ENCODE data around the gene DAGLB. TPM values are rescaled to one million over a fixed set of nuclear protein-coding genes. Genes with fewer than 3 reads are reported as not detected.
"Not testable (repeated sequence)": the region's sequence is repeated elsewhere in the genome, so short reads cannot be mapped to it uniquely, and the experiment has no call there.

Gene DAGLB
- total RNA-seq, 1 experiment from 2014 or later, result 23.4 TPM

DNA sequence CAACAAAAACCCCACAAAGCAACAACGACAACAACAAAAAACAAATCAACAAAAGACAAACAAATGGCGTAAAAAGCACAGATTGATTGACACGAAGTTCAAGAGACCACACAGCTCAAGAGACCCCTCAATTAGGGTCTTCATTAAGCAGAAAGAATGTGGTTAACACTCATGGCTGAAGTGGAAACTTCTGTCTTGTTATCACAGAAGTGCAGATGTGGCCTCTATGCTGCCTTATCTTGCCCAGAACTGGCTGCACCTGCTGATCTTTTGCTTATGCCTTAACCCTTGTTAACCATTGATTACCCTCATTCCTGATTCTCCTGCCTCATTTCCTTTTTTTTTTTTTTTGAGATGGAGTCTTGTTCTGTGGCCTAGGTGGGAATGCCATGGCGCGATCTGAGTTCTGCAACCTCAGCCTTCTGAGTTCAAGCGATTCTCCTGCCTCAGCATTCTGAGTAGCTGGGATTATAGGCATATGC is 3.5 kb upstream of the DAGLB start:
- no peaks in the 10 kb centered on the region for H3K9me3 ChIP-seq (ENCODE audit: low read length)
- H3K36me3 ChIP-seq (ENCODE audit: low read depth, low read length), result no peaks in the 10 kb centered on the region
- ATAC-seq (no peak), DNase-seq (no peak)
- H2AFZ ChIP-seq (ENCODE audit: low read length), result no peak overlapping the region
- H3K9me2 ChIP-seq (replicated peaks; ENCODE audit: low read length), result no peaks in the 10 kb centered on the region
- H3K4me2 ChIP-seq (ENCODE audit: low read length), result no peak overlapping the region
- ChIA-PET CTCF (no interaction called here), POLR2A (ENCODE audit: unreplicated experiment) (interaction anchor here (0.6 kb wide), 1 partner anchor 64 kb away, joined by 3 read pairs; no protein-coding TSS in a partner anchor)
- peaks cover 15% of the 10 kb centered on the region for H3K79me2 ChIP-seq (ENCODE audit: low read length)
- H3K4me1 ChIP-seq (ENCODE audit: insufficient read depth, low read length), result peaks cover 20% of the 10 kb centered on the region
- no peak overlapping the region for H3K9ac ChIP-seq (ENCODE audit: low read length)
- no peaks in the 10 kb centered on the region for H3K27me3 ChIP-seq (ENCODE audit: low read length)
- TF ChIP-seq EZH2phosphoT487 (IDR thresholded peaks at IDR 0.05; ENCODE audit: borderline replicate concordance, low read length) (no peak), EZH2 (IDR thresholded peaks at IDR 0.05; ENCODE audit: low read length, unreplicated experiment) (no peak)
- TF ChIP-seq, protein P1, sequence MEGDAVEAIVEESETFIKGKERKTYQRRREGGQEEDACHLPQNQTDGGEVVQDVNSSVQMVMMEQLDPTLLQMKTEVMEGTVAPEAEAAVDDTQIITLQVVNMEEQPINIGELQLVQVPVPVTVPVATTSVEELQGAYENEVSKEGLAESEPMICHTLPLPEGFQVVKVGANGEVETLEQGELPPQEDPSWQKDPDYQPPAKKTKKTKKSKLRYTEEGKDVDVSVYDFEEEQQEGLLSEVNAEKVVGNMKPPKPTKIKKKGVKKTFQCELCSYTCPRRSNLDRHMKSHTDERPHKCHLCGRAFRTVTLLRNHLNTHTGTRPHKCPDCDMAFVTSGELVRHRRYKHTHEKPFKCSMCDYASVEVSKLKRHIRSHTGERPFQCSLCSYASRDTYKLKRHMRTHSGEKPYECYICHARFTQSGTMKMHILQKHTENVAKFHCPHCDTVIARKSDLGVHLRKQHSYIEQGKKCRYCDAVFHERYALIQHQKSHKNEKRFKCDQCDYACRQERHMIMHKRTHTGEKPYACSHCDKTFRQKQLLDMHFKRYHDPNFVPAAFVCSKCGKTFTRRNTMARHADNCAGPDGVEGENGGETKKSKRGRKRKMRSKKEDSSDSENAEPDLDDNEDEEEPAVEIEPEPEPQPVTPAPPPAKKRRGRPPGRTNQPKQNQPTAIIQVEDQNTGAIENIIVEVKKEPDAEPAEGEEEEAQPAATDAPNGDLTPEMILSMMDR (conservative IDR thresholded peaks at IDR 0.05; ENCODE audit: low read depth, low read length), result no peak
- H4K20me1 ChIP-seq (ENCODE audit: low read length), result peaks cover 4% of the 10 kb centered on the region; the same call in 1 of the 2 replicates
- intact Hi-C loops (cut with micrococcal nuclease), result no loop called here
- no peaks in the 10 kb centered on the region for H3F3A ChIP-seq (ENCODE audit: low read length, unreplicated experiment)
- H3K4me3 ChIP-seq (ENCODE audit: low read length), result no peak overlapping the region
- no peak overlapping the region for H3K27ac ChIP-seq (ENCODE audit: low read length)
- no TSS peak for BruUV-seq (replicated peaks)

GRCh38 chr7:6450591-6450990 is 2.8 kb upstream of the DAGLB start:
- Histone ChIP-seq H3K4me1 (ENCODE audit: insufficient read depth, low read length) (peaks cover 20% of the 10 kb centered on the region), H3K79me2 (ENCODE audit: low read length) (peaks cover 22% of the 10 kb centered on the region)
- H3K4me3 ChIP-seq (ENCODE audit: low read length); H4K20me1 ChIP-seq (ENCODE audit: low read length); H3F3A ChIP-seq (ENCODE audit: low read length, unreplicated experiment); intact Hi-C loops (cut with micrococcal nuclease); H3K4me2 ChIP-seq (ENCODE audit: low read length); CTCF ChIA-PET; DNase-seq; ATAC-seq; H2AFZ ChIP-seq (ENCODE audit: low read length); H3K27ac ChIP-seq (ENCODE audit: low read length); H3K9me3 ChIP-seq (ENCODE audit: low read length); H3K9me2 ChIP-seq (replicated peaks; ENCODE audit: low read length); H3K36me3 ChIP-seq (ENCODE audit: low read depth, low read length); BruUV-seq (replicated peaks); H3K9ac ChIP-seq (ENCODE audit: low read length); H3K27me3 ChIP-seq (ENCODE audit: low read length): not testable (repeated sequence)
- POLR2A ChIA-PET (ENCODE audit: unreplicated experiment), result interaction anchor here (0.6 kb wide), 1 partner anchor 63 kb away, joined by 3 read pairs; no protein-coding TSS in a partner anchor

DNA sequence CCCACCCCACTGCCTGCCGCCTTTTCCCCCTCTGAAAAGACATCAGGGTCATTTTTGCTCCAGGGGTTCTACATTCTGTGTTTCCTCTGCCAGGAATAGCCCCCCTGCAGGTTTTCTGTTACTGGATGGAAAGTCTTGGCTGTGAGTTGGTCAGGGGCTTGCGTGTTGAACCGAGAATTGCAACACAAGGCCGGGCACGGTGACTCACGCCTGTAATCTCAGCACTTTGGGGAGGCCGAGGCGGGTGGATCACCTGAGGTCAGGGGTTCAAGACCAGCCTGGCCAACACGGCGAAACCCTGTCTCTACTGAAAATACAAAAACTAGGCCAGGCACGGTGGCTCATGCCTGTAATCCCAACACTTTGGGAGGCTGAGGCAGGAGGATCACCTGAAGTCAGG is 2.1 kb upstream of the DAGLB start:
- ATAC-seq; POLR2A ChIA-PET (ENCODE audit: unreplicated experiment); DNase-seq; H2AFZ ChIP-seq (ENCODE audit: low read length); CTCF ChIA-PET; intact Hi-C loops (cut with micrococcal nuclease); BruUV-seq (replicated peaks); H3F3A ChIP-seq (ENCODE audit: low read length, unreplicated experiment); H3K9me2 ChIP-seq (replicated peaks; ENCODE audit: low read length); H3K9ac ChIP-seq (ENCODE audit: low read length); H3K27ac ChIP-seq (ENCODE audit: low read length); H3K27me3 ChIP-seq (ENCODE audit: low read length); H3K4me3 ChIP-seq (ENCODE audit: low read length); H4K20me1 ChIP-seq (ENCODE audit: low read length); H3K4me2 ChIP-seq (ENCODE audit: low read length); H3K9me3 ChIP-seq (ENCODE audit: low read length): not testable (repeated sequence)
- Histone ChIP-seq H3K36me3 (ENCODE audit: low read depth, low read length) (peaks cover 11% of the 10 kb centered on the region), H3K79me2 (ENCODE audit: low read length) (peaks cover 29% of the 10 kb centered on the region), H3K4me1 (ENCODE audit: insufficient read depth, low read length) (peaks cover 23% of the 10 kb centered on the region)

Data from PC-3 (cell line).